Keratinocyte (primary cell): ENCODE data around the gene SLC7A14. TPM values are rescaled to one million over a fixed set of nuclear protein-coding genes. Genes with fewer than 3 reads are reported as not detected.

Source experiments
- DNase-seq: peaks from one replicate; pipeline ENCODE4 v3.0.0-alpha.2; 2011; ENCODE audit warnings: low read depth, missing footprints, low spot score
- FAIRE-seq: peaks from 2 replicates; lab custom pipeline; 2011; peaks lifted over from hg19 to GRCh38; lab: Jason Lieb, UNC
- H2AFZ ChIP-seq: 2 replicates; pipeline ENCODE4 v1.6.0; 2012; ENCODE audit warnings: low read length, control low read depth, inconsistent platforms; ENCODE audit not compliant: control insufficient read depth
- H3K27ac ChIP-seq: 2 replicates; pipeline ENCODE4 v1.5.1; 2011; ENCODE audit warnings: low read length; ENCODE audit not compliant: control insufficient read depth, insufficient read depth
- H3K27me3 ChIP-seq: 3 replicates; pipeline ENCODE4 v1.6.0; 2011; ENCODE audit warnings: low read length; ENCODE audit not compliant: control insufficient read depth, insufficient read depth; ENCODE audit errors: extremely low read depth
- H3K36me3 ChIP-seq, 2 experiments: 2 replicates in 1 of 2; 3 replicates in 1 of 2; pipeline ENCODE4 v1.5.1; 2011; ENCODE audit warnings: low read length in 2 of 2, mild to moderate bottlenecking in 1 of 2; ENCODE audit not compliant: control insufficient read depth in 2 of 2, insufficient read depth in 2 of 2; ENCODE audit errors: extremely low read depth in 1 of 2
- H3K4me1 ChIP-seq: 3 replicates; pipeline ENCODE4 v1.5.1; 2011; ENCODE audit warnings: low read length; ENCODE audit not compliant: control insufficient read depth, insufficient read depth; ENCODE audit errors: extremely low read depth
- H3K4me2 ChIP-seq: 3 replicates; pipeline ENCODE4 v1.6.0; 2011; ENCODE audit warnings: low read depth, low read length; ENCODE audit not compliant: control insufficient read depth, insufficient read depth; ENCODE audit errors: extremely low read depth
- H3K4me3 ChIP-seq, 3 experiments: fragments of 200-600 bp in 1 of 3; sonication (generic) in 1 of 3; 2 replicates in 2 of 3; 3 replicates in 1 of 3; pipeline ENCODE4 v1.5.1; 2011 to 2016; ENCODE audit warnings: low read length in 3 of 3, mild to moderate bottlenecking in 3 of 3, control low read depth in 2 of 3, inconsistent platforms in 1 of 3, low read depth in 1 of 3, mixed read lengths in 1 of 3, mixed run types in 1 of 3, moderate library complexity in 1 of 3; ENCODE audit not compliant: control insufficient read depth in 2 of 3, insufficient read depth in 2 of 3; ENCODE audit errors: extremely low read depth in 1 of 3
- H3K79me2 ChIP-seq: 2 replicates; pipeline ENCODE4 v1.6.0; 2012; ENCODE audit warnings: low read length; ENCODE audit not compliant: control insufficient read depth, insufficient read depth
- H3K9ac ChIP-seq: 3 replicates; pipeline ENCODE4 v1.6.0; 2011; ENCODE audit warnings: low read length; ENCODE audit not compliant: control insufficient read depth, insufficient read depth; ENCODE audit errors: extremely low read depth
- H3K9me1 ChIP-seq: 3 replicates; pipeline ENCODE4 v1.6.0; 2011; ENCODE audit warnings: low read length; ENCODE audit not compliant: control insufficient read depth, insufficient read depth; ENCODE audit errors: extremely low read depth
- H3K9me3 ChIP-seq: 2 replicates; pipeline ENCODE4 v1.5.1; 2012; ENCODE audit warnings: low read depth, low read length; ENCODE audit not compliant: control insufficient read depth
- H4K20me1 ChIP-seq: 3 replicates; pipeline ENCODE4 v1.6.0; 2011; ENCODE audit warnings: low read length; ENCODE audit not compliant: control insufficient read depth, insufficient read depth; ENCODE audit errors: extremely low read depth
- CTCF ChIP-seq, 3 experiments: IDR thresholded peaks in 1 of 3; conservative IDR thresholded peaks in 1 of 3; optimal IDR thresholded peaks in 1 of 3; 2 replicates in 2 of 3; 3 replicates in 1 of 3; pipeline versions ENCODE3 to v1.5.1; 2011; ENCODE audit warnings: low read length in 3 of 3, mild to moderate bottlenecking in 3 of 3, moderate library complexity in 2 of 3, control low read depth in 1 of 3, inconsistent platforms in 1 of 3; ENCODE audit not compliant: insufficient read depth in 2 of 3; ENCODE audit errors: extremely low read depth in 1 of 3
- EZH2 ChIP-seq: IDR thresholded peaks from one replicate; pipeline ENCODE4 v1.6.1; 2012; ENCODE audit warnings: inconsistent platforms, mild to moderate bottlenecking, low read length, moderate library complexity
- dilution Hi-C: fragments of 300-500 bp; cut with MboI; formaldehyde crosslinking; loops from one replicate; pipeline ENCODE4 v1.7.0; 2020; ENCODE audit warnings: low sequenced_read_pairs; ENCODE audit not compliant: extremely low pct_ligation_motif_present
- polyA plus RNA-seq, 5 experiments: library from polyadenylated mRNA; depleted of rRNA in 3 of 5; stranded (reverse) in 3 of 5; stranded (forward) in 1 of 5; unstranded in 1 of 5; fragments of >200 nt; gene quantifications; 1 replicate in 1 of 5; 2 replicates in 3 of 5; 3 replicates in 1 of 5; pipeline versions ENCODE4 v1.2.1 to v1.2.3, GENCODE V29; 2011 to 2012; ENCODE audit warnings: missing spikeins in 2 of 5, low read depth in 1 of 5, low replicate concordance in 1 of 5

Gene SLC7A14
- polyA plus RNA-seq, 1 donor (not counting 4 experiments of a cell fraction or from before 2014, with no cell fraction given), result not detected

- no peak overlapping the region for H3K4me3 ChIP-seq
- no peak for DNase-seq
- no peak overlapping the region for H3K4me2 ChIP-seq
- H3K27me3 ChIP-seq, result no peaks in the 10 kb centered on the region
- no peak overlapping the region for H2AFZ ChIP-seq
- H3K4me1 ChIP-seq, result peaks cover 2% of the 10 kb centered on the region
- TF ChIP-seq CTCF (optimal IDR thresholded peaks at IDR 0.05 in 1 of 3, IDR thresholded peaks at IDR 0.05 in 1 of 3, conservative IDR thresholded peaks at IDR 0.05 in 1 of 3; ENCODE audit: extremely low read depth in 1 of 3, insufficient read depth in 2 of 3, low read length in 3 of 3) (no peak), EZH2 (no peak)
- no peaks in the 10 kb centered on the region for H3K36me3 ChIP-seq
- no peaks in the 10 kb centered on the region for H3K79me2 ChIP-seq
- H3K27ac ChIP-seq, result no peak overlapping the region
- H4K20me1 ChIP-seq, result no peaks in the 10 kb centered on the region
- H3K9me3 ChIP-seq, result no peaks in the 10 kb centered on the region
- dilution Hi-C loops, result no loop called here
- FAIRE-seq, result no peak
- H3K9me1 ChIP-seq, result no peaks in the 10 kb centered on the region
- H3K9ac ChIP-seq, result no peak overlapping the region
Measured at GRCh38 chr3:170520996-170521395, 64.9 kb downstream of the SLC7A14 start.

DNA sequence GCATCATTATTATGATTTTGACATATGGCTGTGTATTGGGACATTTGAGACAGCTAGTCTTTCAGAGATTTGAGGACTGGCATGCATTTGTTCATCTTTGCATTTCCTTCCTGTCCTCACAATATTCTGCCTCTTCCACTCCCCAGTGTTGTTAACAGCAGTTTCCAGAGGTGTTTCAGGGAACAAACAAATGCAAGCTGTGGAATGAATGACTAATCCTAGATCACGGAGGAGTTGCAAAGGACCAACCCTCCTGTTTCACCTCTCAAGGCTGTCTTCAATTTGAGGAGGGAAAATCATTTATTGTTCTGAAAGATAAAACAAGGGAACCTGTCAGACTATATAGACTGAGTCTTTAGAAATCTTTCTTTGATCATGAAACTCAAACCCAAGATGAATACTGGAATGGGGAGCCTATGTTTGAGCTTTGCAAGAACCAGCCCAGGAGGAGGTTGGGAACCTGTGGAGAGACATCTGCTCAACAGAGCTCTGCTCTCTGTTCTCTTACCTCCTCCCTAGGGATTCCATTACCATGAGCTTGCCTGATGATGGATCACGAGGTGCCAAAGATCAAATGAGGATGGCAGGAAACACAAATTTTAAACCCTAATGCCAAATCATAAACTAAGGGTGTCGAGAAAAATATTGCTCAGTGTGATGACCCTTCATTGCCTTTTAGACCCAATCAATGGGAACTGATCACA, 68.5 kb downstream of the SLC7A14 start:
- dilution Hi-C loops, result no loop called here
- TF ChIP-seq CTCF (optimal IDR thresholded peaks at IDR 0.05 in 1 of 3, IDR thresholded peaks at IDR 0.05 in 1 of 3, conservative IDR thresholded peaks at IDR 0.05 in 1 of 3; ENCODE audit: extremely low read depth in 1 of 3, insufficient read depth in 2 of 3, low read length in 3 of 3) (no peak), EZH2 (no peak)
- Histone ChIP-seq H3K9me1 (no peaks in the 10 kb centered on the region), H3K79me2 (no peaks in the 10 kb centered on the region), H4K20me1 (no peaks in the 10 kb centered on the region), H3K36me3 (no peaks in the 10 kb centered on the region), H3K27me3 (no peaks in the 10 kb centered on the region), H3K4me2 (no peak overlapping the region), H3K4me1 (peaks cover 2% of the 10 kb centered on the region), H3K9ac (no peak overlapping the region), H3K4me3 (no peak overlapping the region), H3K9me3 (no peaks in the 10 kb centered on the region), H3K27ac (no peak overlapping the region), H2AFZ (no peak overlapping the region)
- FAIRE-seq (no peak), DNase-seq (no peak)
